ENCODE measurements around the gene PLK3.

GRCh38 chr1:44807364-44808062, 7.3 kb downstream of the PLK3 start:
- no peak for TF ChIP-seq CTCF (IDR thresholded peaks at IDR 0.05)
- TF ChIP-seq EP300 (IDR thresholded peaks at IDR 0.05), result no peak
